ENCODE data around the gene HYI.

HYI gene

DNA sequence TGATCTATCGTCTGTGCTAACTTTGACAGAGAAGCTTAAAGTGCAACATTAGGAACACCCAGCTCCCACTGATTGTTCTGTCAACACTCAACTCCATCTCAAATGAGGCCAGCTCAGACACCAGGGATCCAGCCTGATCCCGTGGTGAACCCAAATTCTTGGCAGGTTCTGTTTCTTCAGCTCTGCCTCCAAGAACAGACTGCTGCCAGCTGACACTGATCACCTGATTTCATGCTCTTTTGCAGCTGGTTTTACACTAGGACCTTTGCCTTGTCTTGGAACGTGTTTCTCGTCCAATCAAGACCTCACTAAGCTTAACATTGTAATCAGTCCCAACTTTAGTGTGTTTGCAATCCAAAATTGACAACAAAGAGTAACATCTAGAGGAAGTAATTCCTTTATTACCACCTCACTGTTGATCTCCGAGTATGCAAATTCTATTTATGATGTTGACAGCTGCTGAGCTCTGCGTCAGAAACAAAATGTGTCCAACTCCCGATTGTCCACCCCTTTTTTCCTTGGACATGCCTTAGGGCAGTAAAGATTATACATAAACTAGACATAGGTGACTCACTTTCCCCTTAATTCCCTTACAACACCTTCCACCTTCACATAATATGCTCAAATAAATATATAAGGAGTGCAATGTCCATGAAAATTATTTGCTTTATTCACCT is 1.6 kb upstream of the HYI start:
- no peak for DNase-seq (ENCODE audit: extremely low spot score)
- ChIA-PET CTCF (interaction anchor here (1.3 kb wide), 1 partner anchor 41 kb away, joined by 3 read pairs; no protein-coding TSS in a partner anchor), POLR2A (interaction anchor here (0.6 kb wide), 1 partner anchor 492 kb away, joined by 3 read pairs; no protein-coding TSS in a partner anchor)
- no peak for TF ChIP-seq FOXM1 (IDR thresholded peaks at IDR 0.05; ENCODE audit: borderline replicate concordance)
- no peak for TF ChIP-seq L3MBTL2 (conservative IDR thresholded peaks at IDR 0.05)
- no peak for TF ChIP-seq ELF4 (IDR thresholded peaks at IDR 0.05)
- no peak for TF ChIP-seq SUZ12 (IDR thresholded peaks at IDR 0.05)
- TF ChIP-seq BHLHE40 (IDR thresholded peaks at IDR 0.05; ENCODE audit: borderline replicate concordance): no peak
- no peak for TF ChIP-seq FOXK2 (IDR thresholded peaks at IDR 0.05)
- TF ChIP-seq SP1 (IDR thresholded peaks at IDR 0.05): no peak
- no peak for TF ChIP-seq NFRKB (IDR thresholded peaks at IDR 0.05)

GRCh38 chr1:43454270-43455011 is 710 bp upstream of the HYI start:
- peak; percentile 24 for DNase-seq (ENCODE audit: extremely low spot score)
- ChIA-PET POLR2A (interaction anchor here (0.6 to 3.4 kb wide), 9 partner anchors 12 to 608 kb away, joined by 3 to 15 read pairs (median 4); partner anchors contain the start of genes CDC20, KDM4A and ZNF691), CTCF (interaction anchor here (1.3 kb wide), 1 partner anchor 40 kb away, joined by 3 read pairs; no protein-coding TSS in a partner anchor)
- no peak for TF ChIP-seq LEF1 (IDR thresholded peaks at IDR 0.05; ENCODE audit: borderline replicate concordance)
- TF ChIP-seq L3MBTL2 (conservative IDR thresholded peaks at IDR 0.05): peak; percentile 49; the same call in 1 of the 2 replicates

GRCh38 chr1:43452789-43453441 is 816 bp downstream of the HYI start:
- no peak for TF ChIP-seq LEF1 (IDR thresholded peaks at IDR 0.05; ENCODE audit: borderline replicate concordance)
- TF ChIP-seq HDGF (IDR thresholded peaks at IDR 0.05; ENCODE audit: borderline replicate concordance): no peak
- no peak for TF ChIP-seq ZNF384 (IDR thresholded peaks at IDR 0.05)
- no peak for TF ChIP-seq BHLHE40 (IDR thresholded peaks at IDR 0.05; ENCODE audit: borderline replicate concordance)
- TF ChIP-seq L3MBTL2 (conservative IDR thresholded peaks at IDR 0.05): no peak
- TF ChIP-seq SP1 (IDR thresholded peaks at IDR 0.05): no peak
- no peak for TF ChIP-seq PKNOX1 (IDR thresholded peaks at IDR 0.05)
- no peak for TF ChIP-seq FOXK2 (IDR thresholded peaks at IDR 0.05)
- TF ChIP-seq TARDBP (IDR thresholded peaks at IDR 0.05): no peak
- TF ChIP-seq ELF4 (IDR thresholded peaks at IDR 0.05): no peak
- no peak for TF ChIP-seq FOXA1 (IDR thresholded peaks at IDR 0.05)
- no peak for TF ChIP-seq ARNT (IDR thresholded peaks at IDR 0.05)
- no peak for TF ChIP-seq SUZ12 (IDR thresholded peaks at IDR 0.05)
- peak; percentile 16 for DNase-seq (ENCODE audit: extremely low spot score)
- POLR2A ChIA-PET: interaction anchor here (0.8 to 3.4 kb wide), 7 partner anchors 9 to 198 kb away, joined by 3 to 15 read pairs (median 4); partner anchors contain the start of genes CDC20 and KDM4A
- CTCF ChIA-PET: interaction anchor here (1.1 kb wide), 1 partner anchor 80 kb away, joined by 4 read pairs; no protein-coding TSS in a partner anchor

DNA sequence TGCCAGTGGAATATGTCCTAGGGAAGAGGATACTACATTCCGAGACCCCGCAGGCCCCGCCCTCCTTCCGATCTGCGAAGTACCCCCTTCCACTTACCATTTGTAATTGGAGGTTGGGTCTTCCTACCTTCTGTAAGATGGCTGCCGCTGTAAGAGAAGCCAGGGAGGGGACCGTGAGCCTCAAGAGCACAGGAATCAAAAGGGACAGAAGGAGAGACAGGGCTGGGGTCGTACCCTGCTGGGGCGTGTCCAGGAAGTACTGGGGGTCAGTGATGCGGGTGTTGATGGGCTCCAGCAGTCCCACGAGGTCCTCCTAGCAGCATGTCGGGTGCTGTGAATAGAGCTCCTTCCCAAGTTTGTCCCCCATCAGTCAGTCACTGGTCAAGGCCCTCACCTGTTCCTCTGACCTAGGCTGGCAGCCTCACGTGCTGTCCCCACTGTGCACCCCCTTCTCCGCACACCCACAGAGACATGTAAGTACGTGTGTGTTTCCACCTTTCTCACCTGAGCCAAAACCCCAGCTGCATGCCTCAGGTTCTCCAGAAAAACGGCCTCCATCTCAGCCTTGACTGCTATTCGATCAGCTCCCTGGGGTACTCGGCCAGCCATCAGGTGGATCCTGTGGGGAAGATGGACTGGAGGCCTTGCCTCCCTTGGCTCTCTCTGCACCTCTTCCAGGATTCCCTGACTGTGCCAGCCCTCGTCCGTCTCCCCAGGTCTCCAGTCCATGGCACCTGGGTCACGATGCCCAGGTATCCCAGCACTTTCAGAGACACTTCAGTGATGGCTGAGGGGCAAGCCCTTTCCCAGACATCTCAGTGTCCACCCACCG is 1.8 kb downstream of the HYI start:
- DNase-seq (ENCODE audit: extremely low spot score): no peak
- CTCF ChIA-PET: interaction anchor here (1.1 kb wide), 1 partner anchor 79 kb away, joined by 4 read pairs; no protein-coding TSS in a partner anchor
- TF ChIP-seq ZNF384 (IDR thresholded peaks at IDR 0.05) (no peak), FOXM1 (IDR thresholded peaks at IDR 0.05; ENCODE audit: borderline replicate concordance) (no peak), NFRKB (IDR thresholded peaks at IDR 0.05) (no peak)
- POLR2A ChIA-PET: interaction anchor here (0.8 to 3.4 kb wide), 3 partner anchors 10 to 61 kb away, joined by 4 to 15 read pairs (median 4); no protein-coding TSS in a partner anchor

- no peak for TF ChIP-seq L3MBTL2 (conservative IDR thresholded peaks at IDR 0.05)
- no peak for TF ChIP-seq PKNOX1 (IDR thresholded peaks at IDR 0.05)
- TF ChIP-seq ZNF384 (IDR thresholded peaks at IDR 0.05): no peak
- TF ChIP-seq ARNT (IDR thresholded peaks at IDR 0.05): no peak
- no peak for TF ChIP-seq FOXA1 (IDR thresholded peaks at IDR 0.05)
- TF ChIP-seq NFRKB (IDR thresholded peaks at IDR 0.05): no peak
- no peak for TF ChIP-seq ELF4 (IDR thresholded peaks at IDR 0.05)
- no peak for TF ChIP-seq HDGF (IDR thresholded peaks at IDR 0.05; ENCODE audit: borderline replicate concordance)
- no peak for TF ChIP-seq FOXK2 (IDR thresholded peaks at IDR 0.05)
- TF ChIP-seq LEF1 (IDR thresholded peaks at IDR 0.05; ENCODE audit: borderline replicate concordance): no peak
- no peak for TF ChIP-seq TARDBP (IDR thresholded peaks at IDR 0.05)
- TF ChIP-seq BHLHE40 (IDR thresholded peaks at IDR 0.05; ENCODE audit: borderline replicate concordance): no peak
- no peak for TF ChIP-seq CTBP1 (IDR thresholded peaks at IDR 0.05; ENCODE audit: borderline replicate concordance)
- no peak for TF ChIP-seq FOXM1 (IDR thresholded peaks at IDR 0.05; ENCODE audit: borderline replicate concordance)
- no peak for TF ChIP-seq SP1 (IDR thresholded peaks at IDR 0.05)
- TF ChIP-seq SUZ12 (IDR thresholded peaks at IDR 0.05): no peak
- POLR2A ChIA-PET: interaction anchor here (3.4 kb wide), 1 partner anchor 16 kb away, joined by 15 read pairs; no protein-coding TSS in a partner anchor
- no peak for DNase-seq (ENCODE audit: extremely low spot score)
- CTCF ChIA-PET: no interaction called here
These were observed 2.6 kb downstream of the HYI start for GRCh38 chr1:43451157-43451591.

All from HEK293T (cell line).